ENCODE data around the gene ITPR1. TPM values are rescaled to one million over a fixed set of nuclear protein-coding genes. Genes with fewer than 3 reads are reported as not detected.

Gene ITPR1
- total RNA-seq, 2 donors from 2014 or later = 29.3 to 29.8 TPM

GRCh38 chr3:4645468-4645867 lies 152.3 kb downstream of the ITPR1 start:
- no peak overlapping the region for H3K27ac ChIP-seq
- WGBS, 2 donors = 88 to 91% methylated on average over 6 of the region's 6 CpGs
- intact Hi-C loops (cut with DNase I) = no loop called here

DNA sequence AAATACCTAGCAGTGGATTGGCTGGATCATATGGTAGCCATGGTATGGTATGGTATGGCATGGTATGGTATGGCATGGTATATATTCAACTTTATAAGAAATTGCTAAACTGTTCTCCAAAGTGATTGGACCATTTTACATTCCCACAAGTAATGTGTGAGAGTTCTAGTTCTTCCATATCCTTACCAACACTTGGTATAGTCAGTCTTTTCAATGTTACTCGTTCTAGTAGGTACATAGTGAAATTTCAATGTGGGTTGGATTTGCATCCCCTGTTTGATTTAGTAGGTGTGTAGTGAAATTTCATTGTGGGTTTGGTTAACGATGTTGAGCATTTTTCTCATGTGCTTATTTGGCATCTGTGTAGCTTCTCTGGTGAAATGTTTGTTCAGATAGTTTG lies 154.3 kb downstream of the ITPR1 start:
- H3K27ac ChIP-seq = no peak overlapping the region
- intact Hi-C loops (cut with DNase I) = no loop called here
- no peaks in the 10 kb centered on the region for H3K9me3 ChIP-seq
- no peak overlapping the region for H3K4me3 ChIP-seq
- 88 to 92% methylated on average over 2 of the region's 2 CpGs for WGBS, 2 donors
- H3K27me3 ChIP-seq = no peaks in the 10 kb centered on the region
- TF ChIP-seq, protein P1, sequence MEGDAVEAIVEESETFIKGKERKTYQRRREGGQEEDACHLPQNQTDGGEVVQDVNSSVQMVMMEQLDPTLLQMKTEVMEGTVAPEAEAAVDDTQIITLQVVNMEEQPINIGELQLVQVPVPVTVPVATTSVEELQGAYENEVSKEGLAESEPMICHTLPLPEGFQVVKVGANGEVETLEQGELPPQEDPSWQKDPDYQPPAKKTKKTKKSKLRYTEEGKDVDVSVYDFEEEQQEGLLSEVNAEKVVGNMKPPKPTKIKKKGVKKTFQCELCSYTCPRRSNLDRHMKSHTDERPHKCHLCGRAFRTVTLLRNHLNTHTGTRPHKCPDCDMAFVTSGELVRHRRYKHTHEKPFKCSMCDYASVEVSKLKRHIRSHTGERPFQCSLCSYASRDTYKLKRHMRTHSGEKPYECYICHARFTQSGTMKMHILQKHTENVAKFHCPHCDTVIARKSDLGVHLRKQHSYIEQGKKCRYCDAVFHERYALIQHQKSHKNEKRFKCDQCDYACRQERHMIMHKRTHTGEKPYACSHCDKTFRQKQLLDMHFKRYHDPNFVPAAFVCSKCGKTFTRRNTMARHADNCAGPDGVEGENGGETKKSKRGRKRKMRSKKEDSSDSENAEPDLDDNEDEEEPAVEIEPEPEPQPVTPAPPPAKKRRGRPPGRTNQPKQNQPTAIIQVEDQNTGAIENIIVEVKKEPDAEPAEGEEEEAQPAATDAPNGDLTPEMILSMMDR (IDR thresholded peaks at IDR 0.05) = no peak
- TF ChIP-seq POLR2A (IDR thresholded peaks at IDR 0.05) = no peak
- DNase-seq (no peak), ATAC-seq (no peak)
- H3K4me1 ChIP-seq = no peaks in the 10 kb centered on the region
- no peaks in the 10 kb centered on the region for H3K36me3 ChIP-seq (replicated peaks in 1 of 2; ENCODE audit: insufficient read depth in 1 of 2, low read depth in 2 of 2)

More at GRCh38 chr3:4645468-4645867, 152.3 kb downstream of the ITPR1 start:
- DNase-seq (no peak), ATAC-seq (no peak)
- H3K4me3 ChIP-seq = no peak overlapping the region
- TF ChIP-seq, protein P1 (IDR thresholded peaks at IDR 0.05) = no peak
- TF ChIP-seq POLR2A (IDR thresholded peaks at IDR 0.05) = no peak
- no peaks in the 10 kb centered on the region for H3K4me1 ChIP-seq
- H3K9me3 ChIP-seq = no peaks in the 10 kb centered on the region
- H3K36me3 ChIP-seq (replicated peaks in 1 of 2; ENCODE audit: insufficient read depth in 1 of 2, low read depth in 2 of 2) = no peaks in the 10 kb centered on the region
- no peaks in the 10 kb centered on the region for H3K27me3 ChIP-seq

GRCh38 chr3:4655145-4656045 lies 162.2 kb downstream of the ITPR1 start:
- Histone ChIP-seq H3K36me3 (replicated peaks in 1 of 2; ENCODE audit: insufficient read depth in 1 of 2, low read depth in 2 of 2) (no peaks in the 10 kb centered on the region), H3K27me3 (no peaks in the 10 kb centered on the region), H3K4me1 (peaks cover 5% of the 10 kb centered on the region), H3K9me3 (no peaks in the 10 kb centered on the region), H3K4me3 (no peak overlapping the region), H3K27ac (no peak overlapping the region)
- intact Hi-C loops (cut with DNase I) = no loop called here
- WGBS, 2 donors = 46 to 49% methylated on average over 17 of the region's 17 CpGs
- DNase-seq (no peak), ATAC-seq (no peak)
- TF ChIP-seq, protein P1 (IDR thresholded peaks at IDR 0.05) = no peak
- TF ChIP-seq POLR2A (IDR thresholded peaks at IDR 0.05) = no peak

GRCh38 chr3:4656059-4656458 lies 162.9 kb downstream of the ITPR1 start:
- intact Hi-C loops (cut with DNase I) = no loop called here
- H3K4me3 ChIP-seq = no peak overlapping the region
- DNase-seq = peak; percentile 59 to 71 (median 66)
- 20 to 46% methylated on average over 6 of the region's 6 CpGs for WGBS, 2 donors
- no peaks in the 10 kb centered on the region for H3K27me3 ChIP-seq
- peak; percentile 87 for ATAC-seq
- no peaks in the 10 kb centered on the region for H3K36me3 ChIP-seq (replicated peaks in 1 of 2; ENCODE audit: insufficient read depth in 1 of 2, low read depth in 2 of 2)
- TF ChIP-seq, protein P1 (IDR thresholded peaks at IDR 0.05) = peak; percentile 53 to 84 (median 75)
- no peak for TF ChIP-seq POLR2A (IDR thresholded peaks at IDR 0.05)
- H3K9me3 ChIP-seq = no peaks in the 10 kb centered on the region
- peaks cover 5% of the 10 kb centered on the region for H3K4me1 ChIP-seq
- H3K27ac ChIP-seq = no peak overlapping the region
